GM21825 (cell line): ENCODE measurements around the gene DOCK4.

ENCODE experiments used
- ATAC-seq: cut with Tn5 transposase; IDR thresholded peaks from one replicate; pipeline ENCODE4 v1.9.1; 2021; ENCODE audit warnings: mild to moderate bottlenecking, moderate library complexity; ENCODE audit not compliant: unreplicated experiment

The DOCK4 gene

GRCh38 chr7:112224186-112224585 lies 18.0 kb upstream of the DOCK4 start:
- no peak for ATAC-seq

- no peak for ATAC-seq
Observed at GRCh38 chr7:112223310-112223709, 17.1 kb upstream of the DOCK4 start.

- no peak for ATAC-seq
Observed at GRCh38 chr7:112220877-112221434, 14.8 kb upstream of the DOCK4 start.

- ATAC-seq = no peak
Observed at GRCh38 chr7:112215787-112216186, 9.6 kb upstream of the DOCK4 start.

GRCh38 chr7:112214883-112215282 lies 8.7 kb upstream of the DOCK4 start:
- ATAC-seq = no peak

GRCh38 chr7:112214268-112214667 lies 8.1 kb upstream of the DOCK4 start:
- ATAC-seq = no peak

- ATAC-seq = no peak
Observed at GRCh38 chr7:112213735-112214134, 7.5 kb upstream of the DOCK4 start.

- ATAC-seq = no peak
Observed at GRCh38 chr7:112212571-112212970, 6.4 kb upstream of the DOCK4 start.

GRCh38 chr7:112211348-112211907 lies 5.2 kb upstream of the DOCK4 start:
- no peak for ATAC-seq

- ATAC-seq = no peak
Observed at GRCh38 chr7:112207765-112208164, 1.6 kb upstream of the DOCK4 start.

- no peak for ATAC-seq
Observed at GRCh38 chr7:112206991-112207592, 893 bp upstream of the DOCK4 start.

- peak; percentile 4 for ATAC-seq
Observed at GRCh38 chr7:112205343-112206237, 609 bp downstream of the DOCK4 start.

GRCh38 chr7:112204499-112205342 lies 1.5 kb downstream of the DOCK4 start:
- ATAC-seq = no peak

GRCh38 chr7:112203365-112203739 lies 2.8 kb downstream of the DOCK4 start:
- ATAC-seq = no peak

- no peak for ATAC-seq
Observed at GRCh38 chr7:112202816-112203215, 3.4 kb downstream of the DOCK4 start.

- ATAC-seq = no peak
Observed at GRCh38 chr7:112201839-112202238, 4.4 kb downstream of the DOCK4 start.

GRCh38 chr7:112201411-112201810 lies 4.8 kb downstream of the DOCK4 start:
- ATAC-seq = no peak

- ATAC-seq = no peak
Observed at GRCh38 chr7:112199672-112200071, 6.5 kb downstream of the DOCK4 start.

- ATAC-seq = no peak
Observed at GRCh38 chr7:112199035-112199655, 7.1 kb downstream of the DOCK4 start.

GRCh38 chr7:112197322-112197721 lies 8.9 kb downstream of the DOCK4 start:
- ATAC-seq = no peak
